Osteoblast (primary cell): ENCODE data around the gene PITRM1. TPM values are rescaled to one million over a fixed set of nuclear protein-coding genes. Genes with fewer than 3 reads are reported as not detected.
A peak's percentile ranks its signal among the peaks of the same experiment; 100 is the strongest.

Source experiments
- DNase-seq: peaks from one replicate; pipeline ENCODE4 v3.0.0; 2011; ENCODE audit warnings: low spot score, mixed read lengths; ENCODE audit not compliant: insufficient read length; ENCODE audit errors: missing footprints
- H2AFZ ChIP-seq: 2 replicates; pipeline ENCODE4 v1.6.0; 2011; ENCODE audit warnings: mild to moderate bottlenecking, low read length
- H3K27ac ChIP-seq: 2 replicates; pipeline ENCODE4 v1.5.1; 2011; ENCODE audit warnings: mild to moderate bottlenecking, low read depth, low read length, moderate library complexity
- H3K27me3 ChIP-seq: 2 replicates; pipeline ENCODE4 v1.6.0; 2012; ENCODE audit warnings: mild to moderate bottlenecking, control low read depth, inconsistent platforms, low read length, moderate library complexity; ENCODE audit not compliant: insufficient read depth
- H3K36me3 ChIP-seq: 2 replicates; pipeline ENCODE4 v1.5.1; 2011; ENCODE audit warnings: mild to moderate bottlenecking, low read length, control low read depth, moderate library complexity; ENCODE audit not compliant: insufficient read depth
- H3K4me1 ChIP-seq: 2 replicates; pipeline ENCODE4 v1.5.1; 2011; ENCODE audit warnings: mild to moderate bottlenecking, low read length, control low read depth, moderate library complexity; ENCODE audit not compliant: insufficient read depth
- H3K4me2 ChIP-seq: 2 replicates; pipeline ENCODE4 v1.6.0; 2011; ENCODE audit warnings: mild to moderate bottlenecking, low read length; ENCODE audit not compliant: insufficient read depth
- H3K4me3 ChIP-seq: fragments of 200-600 bp; sonication (generic); 3 replicates; pipeline ENCODE4 v1.5.1; 2012; ENCODE audit warnings: mild to moderate bottlenecking, low read length, inconsistent platforms; ENCODE audit not compliant: insufficient read depth
- H3K79me2 ChIP-seq: 2 replicates; pipeline ENCODE4 v1.6.0; 2012; ENCODE audit warnings: mild to moderate bottlenecking, low read length, control low read depth, inconsistent platforms; ENCODE audit not compliant: insufficient read depth
- H3K9me3 ChIP-seq: 2 replicates; pipeline ENCODE4 v1.5.1; 2011; ENCODE audit warnings: low read depth, low read length, control low read depth
- H4K20me1 ChIP-seq: 2 replicates; pipeline ENCODE4 v1.6.0; 2012; ENCODE audit warnings: mild to moderate bottlenecking, low read length, control low read depth; ENCODE audit not compliant: insufficient read depth
- total RNA-seq: library from RNA; depleted of rRNA; stranded (reverse); fragments of >200 nt; gene quantifications from 2 replicates; pipeline ENCODE4 v1.2.3, GENCODE V29; 2012
- TF ChIP-seq, protein P1 (sequence below): IDR thresholded peaks from 2 replicates; pipeline ENCODE4 v1.5.1; 2011; ENCODE audit warnings: mild to moderate bottlenecking, low read depth, low read length, moderate library complexity; ENCODE audit errors: extremely low read depth

Gene PITRM1
- total RNA-seq, 1 donor = 89.8 TPM

GRCh38 chr10:3117486-3117885 lies 55.1 kb downstream of the PITRM1 start:
- peaks cover 85% of the 10 kb centered on the region for H3K36me3 ChIP-seq
- H3K9me3 ChIP-seq = no peaks in the 10 kb centered on the region
- no peaks in the 10 kb centered on the region for H3K4me1 ChIP-seq
- TF ChIP-seq, protein P1, sequence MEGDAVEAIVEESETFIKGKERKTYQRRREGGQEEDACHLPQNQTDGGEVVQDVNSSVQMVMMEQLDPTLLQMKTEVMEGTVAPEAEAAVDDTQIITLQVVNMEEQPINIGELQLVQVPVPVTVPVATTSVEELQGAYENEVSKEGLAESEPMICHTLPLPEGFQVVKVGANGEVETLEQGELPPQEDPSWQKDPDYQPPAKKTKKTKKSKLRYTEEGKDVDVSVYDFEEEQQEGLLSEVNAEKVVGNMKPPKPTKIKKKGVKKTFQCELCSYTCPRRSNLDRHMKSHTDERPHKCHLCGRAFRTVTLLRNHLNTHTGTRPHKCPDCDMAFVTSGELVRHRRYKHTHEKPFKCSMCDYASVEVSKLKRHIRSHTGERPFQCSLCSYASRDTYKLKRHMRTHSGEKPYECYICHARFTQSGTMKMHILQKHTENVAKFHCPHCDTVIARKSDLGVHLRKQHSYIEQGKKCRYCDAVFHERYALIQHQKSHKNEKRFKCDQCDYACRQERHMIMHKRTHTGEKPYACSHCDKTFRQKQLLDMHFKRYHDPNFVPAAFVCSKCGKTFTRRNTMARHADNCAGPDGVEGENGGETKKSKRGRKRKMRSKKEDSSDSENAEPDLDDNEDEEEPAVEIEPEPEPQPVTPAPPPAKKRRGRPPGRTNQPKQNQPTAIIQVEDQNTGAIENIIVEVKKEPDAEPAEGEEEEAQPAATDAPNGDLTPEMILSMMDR = no peak
- H3K27me3 ChIP-seq = no peaks in the 10 kb centered on the region
- H3K4me3 ChIP-seq = no peak overlapping the region
- peak; percentile 65 for DNase-seq
- H4K20me1 ChIP-seq = no peaks in the 10 kb centered on the region
- H2AFZ ChIP-seq = no peak overlapping the region
- no peak overlapping the region for H3K27ac ChIP-seq
- H3K79me2 ChIP-seq = peaks cover 10% of the 10 kb centered on the region
- no peak overlapping the region for H3K4me2 ChIP-seq

GRCh38 chr10:3116508-3117100 lies 56.0 kb downstream of the PITRM1 start:
- H2AFZ ChIP-seq = no peak overlapping the region
- H3K79me2 ChIP-seq = peaks cover 6% of the 10 kb centered on the region
- DNase-seq = peak; percentile 1
- TF ChIP-seq, protein P1 = no peak
- H3K9me3 ChIP-seq = no peaks in the 10 kb centered on the region
- no peak overlapping the region for H3K4me2 ChIP-seq
- no peak overlapping the region for H3K4me3 ChIP-seq
- peaks cover 84% of the 10 kb centered on the region for H3K36me3 ChIP-seq
- H3K27me3 ChIP-seq = no peaks in the 10 kb centered on the region
- no peak overlapping the region for H3K27ac ChIP-seq
- H4K20me1 ChIP-seq = no peaks in the 10 kb centered on the region
- H3K4me1 ChIP-seq = no peaks in the 10 kb centered on the region

DNA sequence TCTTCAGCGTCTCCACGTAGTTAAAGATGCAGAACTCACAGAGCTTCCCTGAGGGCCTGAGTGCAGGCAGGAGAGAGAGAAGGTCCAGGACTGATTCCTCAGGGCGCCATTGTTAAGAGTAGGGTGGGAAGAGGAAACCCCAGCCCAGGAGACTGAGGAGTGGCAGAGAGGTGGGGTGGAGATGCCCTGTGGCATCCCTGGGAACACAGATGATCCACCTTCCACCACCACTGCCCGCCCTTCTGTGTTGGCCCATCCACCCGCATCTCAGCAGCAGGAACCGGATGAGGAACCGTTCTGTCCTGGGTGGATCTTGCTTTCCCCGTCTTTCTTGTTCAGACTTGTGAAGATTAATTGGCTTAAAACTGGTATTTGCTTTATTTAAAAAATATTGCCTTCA lies 56.9 kb downstream of the PITRM1 start:
- Histone ChIP-seq H2AFZ (no peak overlapping the region), H3K36me3 (peaks cover 87% of the 10 kb centered on the region)

GRCh38 chr10:3113343-3113720 lies 59.2 kb downstream of the PITRM1 start:
- no peaks in the 10 kb centered on the region for H3K4me1 ChIP-seq
- H3K9me3 ChIP-seq = no peaks in the 10 kb centered on the region
- H3K4me2 ChIP-seq = no peak overlapping the region
- peaks cover 88% of the 10 kb centered on the region for H3K36me3 ChIP-seq
- H3K4me3 ChIP-seq = no peak overlapping the region
- no peaks in the 10 kb centered on the region for H3K27me3 ChIP-seq
- H3K79me2 ChIP-seq = peaks cover 21% of the 10 kb centered on the region
- DNase-seq = peak; percentile 29
- no peak overlapping the region for H2AFZ ChIP-seq
- peak overlapping the region; percentile 41 for H3K27ac ChIP-seq
- TF ChIP-seq, protein P1 = no peak
- H4K20me1 ChIP-seq = no peaks in the 10 kb centered on the region

More for the DNA sequence above, 56.9 kb downstream of the PITRM1 start:
- Histone ChIP-seq H3K27me3 (no peaks in the 10 kb centered on the region), H4K20me1 (no peaks in the 10 kb centered on the region), H3K4me2 (no peak overlapping the region), H3K79me2 (peaks cover 11% of the 10 kb centered on the region), H3K4me3 (no peak overlapping the region), H3K27ac (no peak overlapping the region), H3K9me3 (no peaks in the 10 kb centered on the region), H3K4me1 (no peaks in the 10 kb centered on the region)
- TF ChIP-seq, protein P1 = no peak
- DNase-seq = peak; percentile 60
